SU-DHL-6 (cell line): ENCODE measurements around the gene ANXA5.

Experiments used
- H2AFZ ChIP-seq: fragments of 200-600 bp; sonication (generic); 2 replicates; pipeline ENCODE4 v1.6.1; 2014; ENCODE audit warnings: low read depth, mild to moderate bottlenecking, moderate library complexity, mixed read lengths, antibody characterized with exemption, low read length; ENCODE audit not compliant: severe bottlenecking
- H3F3A ChIP-seq: fragments of 200-600 bp; shearing (Covaris generic); 2 replicates; pipeline ENCODE4 v1.6.0; 2016; ENCODE audit warnings: antibody characterized with exemption, mild to moderate bottlenecking; ENCODE audit not compliant: insufficient read depth
- H3K27ac ChIP-seq: fragments of 200-600 bp; sonication (generic); 2 replicates; pipeline ENCODE4 v1.5.1; 2016; ENCODE audit warnings: low read depth, mild to moderate bottlenecking, low read length, moderate library complexity, mixed read lengths
- H3K27me3 ChIP-seq: fragments of 200-600 bp; sonication (generic), shearing (Covaris generic); 2 replicates; pipeline ENCODE4 v1.6.0; 2014; ENCODE audit warnings: mild to moderate bottlenecking, low read length
- H3K36me3 ChIP-seq: fragments of 200-600 bp; sonication (generic); 2 replicates; pipeline ENCODE4 v1.6.1; 2014; ENCODE audit warnings: mild to moderate bottlenecking, low read length, mixed read lengths
- H3K4me2 ChIP-seq: fragments of 300-600, 200-600 bp; shearing (Covaris generic), sonication (generic); 2 replicates; pipeline ENCODE4 v1.6.0; 2014; ENCODE audit warnings: low read length, low read depth, mild to moderate bottlenecking; ENCODE audit not compliant: poor library complexity, severe bottlenecking
- H3K4me3 ChIP-seq: fragments of 200-600 bp; sonication (generic); 2 replicates; pipeline ENCODE4 v1.5.1; 2014; ENCODE audit warnings: antibody characterized with exemption, low read length, mild to moderate bottlenecking, mixed read lengths; ENCODE audit not compliant: insufficient read depth, poor library complexity, severe bottlenecking
- H3K79me2 ChIP-seq: fragments of 200-600 bp; sonication (generic); 2 replicates; pipeline ENCODE4 v1.6.1; 2014; ENCODE audit warnings: mild to moderate bottlenecking, low read length, moderate library complexity; ENCODE audit not compliant: insufficient read depth
- H3K9ac ChIP-seq: fragments of 200-600 bp; sonication (generic); 2 replicates; pipeline ENCODE4 v1.7.0; 2014; ENCODE audit warnings: mild to moderate bottlenecking, low read length
- H3K9me2 ChIP-seq: fragments of 200-600 bp; sonication (generic); replicated peaks from 2 replicates; pipeline ENCODE4 v1.6.1; 2014; ENCODE audit warnings: low read length; ENCODE audit not compliant: insufficient read depth
- H3K9me3 ChIP-seq: fragments of 200-600 bp; sonication (generic); 2 replicates; pipeline ENCODE4 v1.6.1; 2014; ENCODE audit warnings: low read length, mixed read lengths; ENCODE audit not compliant: insufficient read depth
- H4K20me1 ChIP-seq: fragments of 200-600 bp; sonication (generic); 2 replicates; pipeline ENCODE4 v1.6.1; 2014; ENCODE audit warnings: low read depth, mild to moderate bottlenecking, antibody characterized with exemption, low read length, moderate library complexity, mixed read lengths
- CTCF ChIP-seq: fragments of 200-600 bp; sonication (generic); IDR thresholded peaks from one replicate; pipeline ENCODE4 v1.5.1; 2017; ENCODE audit warnings: antibody characterized with exemption, mild to moderate bottlenecking, low read length, moderate library complexity; ENCODE audit not compliant: insufficient read depth, poor library complexity, severe bottlenecking
- EZH2phosphoT487 ChIP-seq: fragments of 200-600 bp; sonication (generic), shearing (Covaris generic); conservative IDR thresholded peaks from 2 replicates; pipeline ENCODE4 v1.6.1; 2018; ENCODE audit warnings: mild to moderate bottlenecking, antibody characterized with exemption, low read length, moderate library complexity, mixed read lengths

Gene ANXA5

GRCh38 chr4:121668368-121669162 lies 28.2 kb downstream of the ANXA5 start:
- H4K20me1 ChIP-seq: no peaks in the 10 kb centered on the region
- no peak overlapping the region for H3K4me3 ChIP-seq
- no peaks in the 10 kb centered on the region for H3F3A ChIP-seq
- no peaks in the 10 kb centered on the region for H3K9me3 ChIP-seq
- H3K79me2 ChIP-seq: no peaks in the 10 kb centered on the region
- H3K9me2 ChIP-seq: no peaks in the 10 kb centered on the region
- no peak overlapping the region for H2AFZ ChIP-seq
- no peak overlapping the region for H3K4me2 ChIP-seq
- H3K27ac ChIP-seq: no peak overlapping the region
- TF ChIP-seq CTCF (no peak), EZH2phosphoT487 (no peak)
- H3K27me3 ChIP-seq: no peaks in the 10 kb centered on the region
- H3K9ac ChIP-seq: no peak overlapping the region
- no peaks in the 10 kb centered on the region for H3K36me3 ChIP-seq

GRCh38 chr4:121666091-121666679 lies 30.6 kb downstream of the ANXA5 start:
- Histone ChIP-seq H3F3A (no peaks in the 10 kb centered on the region), H2AFZ (no peak overlapping the region), H3K36me3 (no peaks in the 10 kb centered on the region), H4K20me1 (no peaks in the 10 kb centered on the region), H3K9me2 (no peaks in the 10 kb centered on the region), H3K79me2 (no peaks in the 10 kb centered on the region), H3K27me3 (no peaks in the 10 kb centered on the region), H3K9me3 (no peaks in the 10 kb centered on the region), H3K27ac (no peak overlapping the region), H3K4me3 (no peak overlapping the region), H3K4me2 (no peak overlapping the region), H3K9ac (no peak overlapping the region)
- TF ChIP-seq EZH2phosphoT487 (no peak), CTCF (no peak)

GRCh38 chr4:121665371-121665770 lies 31.4 kb downstream of the ANXA5 start:
- no peaks in the 10 kb centered on the region for H3F3A ChIP-seq
- H3K27ac ChIP-seq: no peak overlapping the region
- H3K9ac ChIP-seq: no peak overlapping the region
- H3K79me2 ChIP-seq: no peaks in the 10 kb centered on the region
- H3K9me2 ChIP-seq: no peaks in the 10 kb centered on the region
- TF ChIP-seq EZH2phosphoT487 (no peak), CTCF (no peak)
- no peaks in the 10 kb centered on the region for H3K27me3 ChIP-seq
- H3K4me3 ChIP-seq: no peak overlapping the region
- no peaks in the 10 kb centered on the region for H3K9me3 ChIP-seq
- no peaks in the 10 kb centered on the region for H4K20me1 ChIP-seq
- no peak overlapping the region for H3K4me2 ChIP-seq
- no peak overlapping the region for H2AFZ ChIP-seq
- H3K36me3 ChIP-seq: no peaks in the 10 kb centered on the region
